ENCODE measurements around the gene PRKAG2.

The PRKAG2 gene

DNA sequence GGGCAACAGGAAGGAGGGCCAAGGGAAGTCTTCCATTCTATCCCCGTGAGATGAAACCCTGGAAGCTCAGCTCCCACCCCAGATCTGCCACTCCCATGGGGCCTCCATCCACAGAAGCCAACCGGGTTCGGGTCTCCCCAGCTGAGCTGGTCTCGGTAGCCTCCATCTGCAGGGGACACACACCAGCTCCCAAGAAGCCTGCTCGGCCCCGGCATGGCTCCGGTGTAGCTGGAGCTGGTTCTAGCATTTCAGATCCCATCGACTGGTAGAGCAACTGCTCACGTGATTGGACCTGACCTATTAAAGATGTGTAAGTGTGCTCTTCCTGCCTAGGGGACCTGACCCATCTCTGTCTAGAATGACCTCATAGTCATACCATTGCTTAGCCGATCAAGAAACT, 138.0 kb downstream of the PRKAG2 start:
- DNase-seq: no peak

DNA sequence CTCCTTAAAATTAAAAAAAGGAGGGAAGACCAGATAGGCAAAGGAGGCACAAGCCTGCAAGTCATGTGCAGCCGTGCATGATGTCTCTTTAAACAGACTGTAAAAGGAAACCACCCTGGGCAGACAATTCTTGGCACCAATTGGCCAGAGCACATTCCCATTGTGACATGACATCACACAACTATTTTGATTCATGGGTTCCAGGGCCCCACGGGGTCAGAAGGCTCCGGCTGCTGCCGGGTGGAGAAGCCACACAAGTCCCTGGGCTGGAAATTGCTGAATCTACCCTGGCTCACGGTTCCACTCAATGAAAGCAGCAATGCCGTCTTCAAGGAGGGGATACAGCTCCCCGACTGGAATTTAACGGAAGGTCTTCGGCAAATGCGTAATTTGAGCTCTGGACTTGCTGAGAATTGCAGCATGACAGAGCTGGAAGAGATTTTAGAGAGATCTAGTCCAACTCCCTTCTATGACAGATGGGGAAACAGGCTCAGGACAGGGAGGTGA, 140.5 kb downstream of the PRKAG2 start:
- DNase-seq: peak; percentile 78

- no peak for DNase-seq
Measured at GRCh38 chr7:151735851-151736402, 141.0 kb downstream of the PRKAG2 start.

- no peak for DNase-seq
Measured at GRCh38 chr7:151735186-151735850, 141.6 kb downstream of the PRKAG2 start.

DNA sequence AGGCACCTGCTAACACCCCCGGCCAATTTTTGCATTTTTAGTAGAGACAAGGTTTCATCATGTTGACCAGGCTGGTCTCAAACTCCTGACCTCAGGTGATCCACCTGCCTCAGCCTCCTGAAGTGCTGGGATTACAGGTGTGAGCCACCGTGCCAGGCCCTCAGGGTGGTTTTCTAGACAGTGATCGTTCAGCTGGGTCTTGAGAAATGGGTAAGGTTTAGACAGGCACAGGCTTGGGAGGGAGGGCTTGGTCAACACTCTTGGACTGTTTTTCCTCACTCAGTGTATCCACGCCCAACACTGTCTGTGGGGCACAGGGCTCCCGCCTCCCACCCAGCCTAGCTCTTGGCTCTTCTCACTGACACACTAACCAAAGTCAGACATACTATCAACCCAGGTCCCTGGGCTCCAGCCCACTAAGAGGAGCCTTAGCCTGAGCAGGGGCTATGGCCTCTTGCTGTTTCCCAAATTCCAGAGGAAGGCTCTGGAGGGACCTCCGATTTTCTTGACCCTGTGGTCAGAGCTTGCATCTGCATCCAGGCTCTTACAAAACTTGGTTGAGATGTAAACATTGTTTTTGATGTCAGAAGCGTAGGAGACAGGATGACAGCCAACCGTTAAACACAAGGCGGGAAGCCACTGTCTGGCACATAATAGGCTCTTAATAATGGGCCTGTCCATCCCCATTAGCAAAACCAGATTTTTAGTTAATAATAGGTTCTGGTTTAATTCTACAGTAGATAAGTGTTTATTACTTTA, 143.9 kb downstream of the PRKAG2 start:
- DNase-seq: peak; percentile 57

DNA sequence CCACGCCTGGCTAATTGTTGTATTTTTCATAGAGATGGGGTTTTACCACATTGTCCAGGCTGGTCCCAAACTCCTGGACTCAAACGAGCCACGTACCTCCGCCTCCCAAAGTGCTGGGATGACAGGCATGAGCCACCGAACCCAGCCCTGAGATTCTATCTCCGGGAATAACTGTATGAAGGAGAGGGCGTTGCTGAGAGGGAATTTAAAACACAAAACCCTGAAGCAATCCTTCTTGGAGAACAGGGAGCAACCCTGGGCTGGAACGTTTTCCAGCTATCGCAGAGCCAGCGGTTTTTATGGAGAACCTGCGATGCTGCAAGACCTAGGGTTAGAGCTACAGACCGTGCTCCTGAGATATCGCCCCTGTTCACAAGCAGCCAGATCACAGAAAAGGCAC, 144.6 kb downstream of the PRKAG2 start:
- DNase-seq: no peak

- peak; percentile 45 for DNase-seq
Measured at GRCh38 chr7:151731022-151731441, 145.9 kb downstream of the PRKAG2 start.

GRCh38 chr7:151730591-151730990, 146.3 kb downstream of the PRKAG2 start:
- DNase-seq: no peak

DNA sequence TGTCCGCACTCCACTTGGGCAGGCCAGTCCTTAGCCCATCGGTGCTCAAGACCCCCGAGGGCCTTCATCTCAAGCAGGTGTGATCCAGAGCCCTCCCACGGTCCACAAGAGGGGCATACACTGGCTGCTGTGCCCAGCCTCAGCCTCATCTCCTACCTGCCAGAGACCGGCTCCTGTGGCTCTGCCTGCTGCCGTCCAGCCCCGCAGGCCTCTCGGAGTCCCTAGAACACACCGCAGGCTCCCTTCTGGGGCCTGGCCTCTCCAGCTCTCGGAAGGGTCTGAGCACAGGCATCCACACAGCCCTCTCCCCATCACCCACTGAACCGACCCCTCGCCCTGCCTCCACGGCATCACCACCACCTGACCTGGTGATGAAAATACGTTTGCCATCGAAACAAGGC, 147.4 kb downstream of the PRKAG2 start:
- DNase-seq: no peak

GRCh38 chr7:151728746-151729145, 148.2 kb downstream of the PRKAG2 start:
- DNase-seq: no peak

DNA sequence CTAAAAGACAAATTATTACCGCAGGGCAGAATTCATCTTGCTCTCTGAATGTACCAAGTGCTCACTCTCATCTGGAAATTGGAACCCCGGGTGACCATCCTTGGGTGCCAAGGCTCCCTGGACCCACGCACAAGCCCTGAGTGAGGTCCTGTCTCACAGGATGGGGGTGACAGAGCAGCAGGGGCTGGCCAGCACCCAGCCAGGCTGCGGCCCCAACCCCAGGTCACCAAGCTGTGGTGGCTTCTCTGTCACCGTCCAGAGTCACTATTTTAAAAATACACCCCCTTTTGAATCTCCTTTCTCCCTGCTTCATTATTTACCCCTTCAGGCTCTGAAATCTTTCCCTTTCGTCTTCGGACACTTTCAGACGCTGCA, 148.6 kb downstream of the PRKAG2 start:
- no peak for DNase-seq

- no peak for DNase-seq
Measured at GRCh38 chr7:151727579-151728285, 149.2 kb downstream of the PRKAG2 start.

GRCh38 chr7:151726652-151727578, 150.0 kb downstream of the PRKAG2 start:
- DNase-seq: no peak

- DNase-seq: no peak
Measured at GRCh38 chr7:151725844-151726651, 150.9 kb downstream of the PRKAG2 start.

DNA sequence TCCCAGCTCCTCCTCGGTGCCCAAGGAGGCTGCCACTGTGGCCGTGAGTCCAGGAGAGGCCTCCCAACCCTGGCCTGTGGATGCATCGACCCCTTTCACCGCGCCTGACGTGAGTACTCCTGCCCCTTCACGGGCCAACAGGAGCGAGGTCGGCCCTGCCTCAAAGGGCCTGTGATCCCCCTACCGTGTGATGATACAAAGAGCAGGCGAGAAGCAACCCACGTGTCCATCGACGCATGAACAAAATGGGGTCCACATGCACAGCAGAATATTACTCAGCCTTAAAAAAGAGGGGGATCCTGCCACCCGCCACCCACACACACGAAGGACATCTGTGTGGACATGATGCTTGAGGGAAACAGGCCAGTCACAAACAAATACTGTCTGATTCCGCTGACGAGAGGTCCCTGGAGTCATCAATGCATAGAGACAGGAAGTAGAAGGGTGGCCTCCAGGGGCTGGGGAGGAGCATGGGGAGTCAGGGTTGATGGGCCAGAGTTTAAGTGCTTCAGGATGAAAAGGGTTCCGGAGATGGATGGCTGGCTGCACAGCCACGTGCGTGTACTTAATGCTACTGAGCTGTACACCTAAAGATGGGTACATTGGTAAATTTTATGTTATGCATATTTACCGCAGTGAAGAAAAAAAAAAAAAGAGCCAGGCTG, 151.9 kb downstream of the PRKAG2 start:
- no peak for DNase-seq

- no peak for DNase-seq
Measured at GRCh38 chr7:151724250-151724915, 152.5 kb downstream of the PRKAG2 start.

- DNase-seq: no peak
Measured at GRCh38 chr7:151723321-151723720, 153.6 kb downstream of the PRKAG2 start.

GRCh38 chr7:151722533-151722932, 154.4 kb downstream of the PRKAG2 start:
- DNase-seq: no peak

DNA sequence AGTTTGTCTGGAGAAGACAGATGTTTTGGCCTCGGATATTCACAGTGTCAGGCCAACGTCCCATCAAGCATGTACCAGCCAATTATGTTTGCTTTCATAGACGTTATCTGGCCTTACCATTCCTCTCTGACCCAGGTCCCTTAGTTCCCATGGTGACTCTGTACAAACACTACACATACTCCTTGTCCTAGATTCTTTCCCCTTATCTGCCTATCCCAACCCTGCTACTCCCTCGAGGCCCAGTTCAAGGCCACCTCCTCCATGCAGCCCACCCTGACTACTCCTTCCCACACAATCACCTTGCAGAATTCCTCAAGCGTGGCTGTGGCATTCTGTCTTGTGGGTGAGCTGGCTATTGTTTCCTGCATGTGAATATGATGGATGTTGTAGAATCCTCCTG, 155.2 kb downstream of the PRKAG2 start:
- no peak for DNase-seq

- DNase-seq: no peak
Measured at GRCh38 chr7:151721236-151721635, 155.7 kb downstream of the PRKAG2 start.
